SK-N-MC (cell line): Measurements from ENCODE around the gene ABAT.

ENCODE experiments used
- EZH2 ChIP-seq: fragments of 200-600 bp; sonication (generic); IDR thresholded peaks from one replicate; pipeline ENCODE4 v1.6.1; 2017; ENCODE audit warnings: antibody characterized with exemption
- POLR2AphosphoS5 ChIP-seq: IDR thresholded peaks from 2 replicates; pipeline ENCODE4 v1.6.1; 2012; ENCODE audit warnings: mild to moderate bottlenecking, low read depth, low read length, borderline replicate concordance

DNA sequence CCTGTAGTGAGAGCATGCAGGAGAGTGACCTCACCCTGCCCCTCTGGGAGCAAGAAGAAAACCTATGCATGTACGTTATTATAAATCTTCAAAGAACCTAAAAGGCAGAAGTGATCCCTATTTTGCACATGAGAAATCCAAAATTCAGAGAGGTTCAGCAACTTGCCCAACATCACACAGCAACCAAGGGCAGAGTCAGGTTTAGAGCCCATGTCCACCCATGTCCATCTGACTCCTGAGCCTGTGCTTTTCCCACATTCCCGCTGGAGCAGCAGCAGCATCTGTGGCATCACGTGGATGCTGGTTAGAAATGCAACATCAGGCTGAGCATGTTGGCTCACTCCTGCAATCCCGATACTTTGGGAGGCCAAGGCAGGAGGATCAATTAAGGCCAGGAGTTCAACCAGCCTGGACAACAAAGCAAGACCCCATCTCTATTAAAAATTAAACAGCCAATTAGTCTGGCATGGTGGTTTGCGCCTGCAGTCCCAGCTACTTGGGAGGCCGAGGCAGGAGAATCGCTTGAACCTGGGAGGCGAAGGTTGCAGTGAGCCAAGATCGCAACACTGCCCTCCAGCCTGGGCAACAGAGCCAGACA lies 26.6 kb upstream of the ABAT start:
- TF ChIP-seq POLR2AphosphoS5 (no peak), EZH2 (no peak)
